GM18507 (cell line): ENCODE results near the gene AKR7A2.
"Not testable (repeated sequence)": the region's sequence is repeated elsewhere in the genome, so short reads cannot be mapped to it uniquely, and the experiment has no call there.

ENCODE experiments used
- DNase-seq: peaks from one replicate; pipeline ENCODE4 v3.0.0; 2011; ENCODE audit warnings: low read depth; ENCODE audit not compliant: insufficient read length; ENCODE audit errors: extremely low spot score
- FAIRE-seq: peaks from 2 replicates; lab custom pipeline; 2011; peaks lifted over from hg19 to GRCh38; lab: Jason Lieb, UNC

AKR7A2 gene

DNA sequence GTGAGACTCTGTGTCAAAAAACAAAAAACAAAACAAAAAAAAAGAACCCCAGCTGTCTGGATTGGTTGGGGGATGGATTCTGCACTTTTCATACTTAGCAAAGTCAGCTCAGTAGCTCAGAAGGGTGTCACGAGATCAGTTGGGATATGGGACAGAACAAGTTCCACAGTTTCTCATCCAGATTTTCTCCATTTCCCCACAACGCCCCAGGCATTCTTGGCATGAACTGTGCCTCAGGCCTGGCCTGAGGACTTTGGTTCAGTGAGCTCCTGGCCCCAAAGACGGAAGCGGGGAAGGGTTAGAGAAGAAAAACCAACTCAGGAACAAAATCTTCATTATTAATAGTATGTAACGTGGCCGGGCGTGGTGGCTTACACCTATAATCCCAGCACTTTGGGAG is 1.9 kb downstream of the AKR7A2 start:
- DNase-seq = no peak
- no peak for FAIRE-seq

DNA sequence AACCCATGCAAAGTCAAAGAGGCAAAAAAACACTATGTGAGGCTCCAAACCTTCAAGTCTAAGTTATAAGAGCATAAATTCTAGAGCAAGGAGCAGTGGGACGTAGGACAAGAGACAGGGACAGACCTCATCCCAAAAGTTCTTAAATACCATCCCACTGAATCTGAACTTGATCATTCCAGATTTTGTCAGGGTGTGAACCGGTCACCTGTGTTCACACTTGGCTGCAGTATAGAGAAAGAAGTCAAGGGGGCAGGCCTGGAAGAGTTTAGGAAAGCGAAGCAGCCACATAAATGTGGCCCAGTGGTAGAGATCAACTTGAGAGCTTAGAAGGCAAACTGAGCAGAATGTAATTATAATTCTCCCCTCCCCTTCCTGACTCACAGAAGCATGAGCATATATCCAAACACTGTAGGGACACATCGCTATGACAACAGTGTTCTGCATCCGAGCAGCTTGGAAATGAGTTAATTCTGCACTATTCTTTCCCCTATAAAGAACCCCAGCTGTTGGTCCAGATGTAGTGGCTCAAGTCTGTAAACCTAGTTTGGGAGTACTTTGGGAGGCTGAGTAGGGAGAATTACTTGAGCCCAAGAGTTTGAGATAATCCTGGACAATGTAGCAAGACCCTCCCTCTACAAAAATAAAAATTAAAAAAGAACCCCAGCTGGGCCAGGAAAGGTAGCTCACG is 2.7 kb downstream of the AKR7A2 start:
- FAIRE-seq (no peak), DNase-seq (no peak)

DNA sequence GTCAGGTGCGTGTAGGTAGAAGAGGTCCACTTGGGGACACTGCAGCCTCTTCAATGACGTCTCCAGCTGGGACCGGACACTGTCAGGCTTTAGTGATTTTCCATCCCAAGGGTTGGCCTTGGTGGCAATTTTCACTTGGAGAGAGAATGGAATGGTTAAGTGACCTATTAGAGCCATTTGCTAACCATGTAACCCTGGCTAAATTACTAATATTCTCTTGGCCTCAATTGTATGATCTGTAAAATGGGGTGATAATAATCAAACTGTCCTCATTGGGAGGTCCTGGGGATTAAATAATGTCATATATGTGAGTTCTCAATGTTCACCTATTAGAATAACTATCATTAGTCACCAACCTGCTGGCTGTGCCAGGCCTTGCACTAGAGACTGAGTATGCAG is 3.4 kb downstream of the AKR7A2 start:
- DNase-seq (no peak), FAIRE-seq (no peak)

DNA sequence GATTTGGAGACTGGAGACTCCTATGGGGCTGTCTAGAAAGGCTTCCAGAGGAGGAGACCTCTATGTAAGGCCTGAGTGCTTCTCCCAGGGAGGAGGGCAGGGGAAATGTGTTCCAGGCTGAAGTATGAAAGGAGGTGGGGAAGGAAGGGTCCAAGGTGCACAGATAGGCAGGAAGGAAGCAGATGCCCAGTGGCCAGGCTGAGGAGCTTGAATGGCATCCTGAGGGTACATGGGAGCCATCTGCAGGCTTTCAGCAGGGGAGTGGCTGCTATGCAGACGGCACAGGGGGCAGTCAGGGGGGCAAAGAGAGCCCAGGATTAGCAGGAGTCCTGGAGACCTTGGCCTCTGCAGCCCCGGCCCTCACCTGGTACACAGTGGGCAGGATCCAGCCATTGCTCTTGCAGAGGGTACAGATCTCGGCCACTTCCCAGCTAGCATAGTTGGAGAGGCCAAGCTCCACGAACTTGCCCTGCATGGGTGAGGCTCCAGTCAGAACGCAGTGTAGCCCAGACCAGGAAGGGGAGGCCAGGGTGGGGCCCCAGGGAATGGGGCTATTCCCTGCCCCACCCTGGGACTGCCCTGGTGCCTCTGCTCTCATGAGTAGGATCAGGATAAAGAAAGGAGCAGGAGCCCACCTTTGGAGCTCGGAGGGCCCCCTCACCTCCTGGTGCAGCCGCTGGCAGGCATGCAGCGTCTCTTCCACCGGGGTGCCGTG is 4.0 kb downstream of the AKR7A2 start:
- FAIRE-seq (no peak), DNase-seq (no peak)

DNA sequence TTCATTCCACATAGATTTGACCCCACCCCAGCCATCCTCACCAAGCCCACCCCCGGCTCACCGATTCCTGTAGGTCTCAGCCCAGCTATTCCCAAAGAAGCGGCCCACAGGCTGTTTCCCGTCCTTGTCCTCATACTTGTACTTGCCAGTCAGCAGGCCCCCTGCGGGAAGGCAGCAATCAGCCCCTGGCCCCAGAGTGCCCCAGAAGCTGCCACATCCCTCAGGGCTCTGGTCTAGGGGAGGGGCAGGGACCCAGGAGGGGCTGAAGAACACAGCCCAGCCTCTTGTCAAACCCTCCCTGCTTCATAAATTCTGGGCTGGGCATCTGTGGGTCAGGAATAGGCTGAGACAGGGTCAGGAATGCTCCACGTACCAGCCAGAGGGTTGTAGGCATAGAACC is 5.0 kb downstream of the AKR7A2 start:
- no peak for FAIRE-seq
- DNase-seq = no peak

DNA sequence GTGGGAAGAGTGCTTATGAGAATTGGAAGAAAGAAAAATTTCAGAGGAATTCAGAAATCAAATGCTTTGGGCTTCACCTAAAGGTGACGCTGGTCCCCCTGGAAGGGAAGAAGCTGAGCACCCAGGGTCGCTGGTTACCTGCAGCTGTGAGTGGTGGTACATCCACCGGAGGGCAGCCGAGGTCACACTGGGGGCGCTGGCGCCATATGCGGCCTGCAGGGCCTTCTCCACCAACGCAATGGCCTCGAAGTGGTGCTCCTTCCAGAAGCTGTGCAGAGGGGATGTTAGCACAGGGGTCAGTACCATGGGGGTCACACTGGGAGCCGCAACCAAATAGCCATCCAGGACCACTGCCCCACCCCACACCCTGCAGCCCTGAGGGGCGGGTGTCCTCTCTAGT is 6.1 kb downstream of the AKR7A2 start:
- FAIRE-seq (no peak), DNase-seq (no peak)

DNA sequence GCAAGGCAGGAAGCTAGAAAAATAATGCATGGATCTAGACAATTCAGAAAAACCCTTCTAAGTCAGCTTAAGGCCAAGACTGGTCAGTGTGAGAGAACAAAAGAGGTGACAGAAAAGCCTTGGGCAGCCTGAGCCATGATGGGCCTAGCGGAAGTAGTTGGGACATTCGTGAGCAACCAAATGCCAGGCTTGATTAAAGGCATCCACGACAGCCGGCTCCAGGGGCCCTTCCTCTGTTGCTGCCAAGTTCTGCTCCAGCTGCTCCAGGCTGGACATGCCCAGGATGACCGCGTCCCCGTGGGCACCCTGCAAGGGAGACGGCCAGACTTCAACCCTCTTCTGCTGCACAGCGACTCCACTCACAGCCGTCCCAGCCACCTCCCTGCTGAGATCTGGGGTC is 7.9 kb downstream of the AKR7A2 start:
- DNase-seq, FAIRE-seq: not testable (repeated sequence)

DNA sequence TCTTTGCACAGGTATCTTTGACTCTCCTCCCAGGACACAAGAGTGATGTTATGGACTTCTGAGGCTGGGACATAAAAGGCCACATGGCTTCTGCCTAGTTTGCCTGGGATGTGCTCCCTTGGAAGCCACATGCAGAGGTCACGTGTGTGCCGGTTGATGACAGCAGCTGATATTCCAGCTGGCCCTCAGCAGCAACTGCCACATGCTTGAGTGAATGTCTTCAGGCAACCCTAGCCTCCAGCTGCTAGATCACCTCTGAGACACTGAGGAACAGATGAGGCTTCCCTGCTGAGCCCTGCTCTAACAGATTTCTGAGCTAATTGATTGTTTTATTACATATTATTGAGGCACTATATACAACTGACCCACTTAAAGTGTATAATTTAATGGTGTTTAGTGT is 11.7 kb downstream of the AKR7A2 start:
- no peak for FAIRE-seq

DNA sequence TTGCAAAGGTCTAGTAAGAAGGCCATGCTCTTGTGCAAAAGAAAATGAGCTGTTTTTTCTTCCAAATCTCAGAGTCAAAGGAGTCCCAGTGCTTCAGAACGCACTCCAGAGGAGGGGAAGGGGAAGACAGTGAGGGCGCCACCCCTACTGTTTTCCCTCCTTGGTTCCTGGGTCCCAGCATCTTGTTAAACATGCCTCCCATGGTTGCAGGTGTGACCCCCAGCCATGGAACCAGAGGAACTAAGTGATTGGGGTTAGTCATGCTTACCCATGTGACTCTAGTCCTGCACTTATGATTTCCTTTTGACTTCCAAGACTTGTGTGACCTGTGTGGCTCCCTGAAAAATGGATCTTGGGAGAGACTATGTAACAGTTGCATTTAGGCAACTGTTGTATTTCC is 17.3 kb downstream of the AKR7A2 start:
- no peak for DNase-seq
- no peak for FAIRE-seq

More for the DNA sequence above, 11.7 kb downstream of the AKR7A2 start:
- DNase-seq = no peak

DNA sequence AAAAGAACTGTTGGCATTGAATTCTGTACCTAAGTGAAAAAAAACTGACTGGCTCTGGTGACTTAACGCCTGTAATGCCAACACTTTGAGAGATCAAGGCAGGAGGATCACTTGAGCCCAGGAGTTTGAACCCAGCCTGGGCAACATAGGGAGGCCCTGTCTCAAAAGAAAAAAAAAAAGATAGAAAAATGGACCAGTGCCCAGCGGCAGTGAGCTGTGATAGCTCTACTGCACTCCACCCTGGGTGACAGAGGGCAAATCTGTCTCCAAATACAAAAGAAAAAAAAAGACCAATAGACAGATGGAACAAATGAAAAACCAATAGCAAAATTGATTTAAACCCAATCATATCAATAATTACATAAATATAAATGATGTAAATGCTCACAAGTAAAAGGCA is 22.7 kb downstream of the AKR7A2 start:
- DNase-seq = no peak
- no peak for FAIRE-seq

DNA sequence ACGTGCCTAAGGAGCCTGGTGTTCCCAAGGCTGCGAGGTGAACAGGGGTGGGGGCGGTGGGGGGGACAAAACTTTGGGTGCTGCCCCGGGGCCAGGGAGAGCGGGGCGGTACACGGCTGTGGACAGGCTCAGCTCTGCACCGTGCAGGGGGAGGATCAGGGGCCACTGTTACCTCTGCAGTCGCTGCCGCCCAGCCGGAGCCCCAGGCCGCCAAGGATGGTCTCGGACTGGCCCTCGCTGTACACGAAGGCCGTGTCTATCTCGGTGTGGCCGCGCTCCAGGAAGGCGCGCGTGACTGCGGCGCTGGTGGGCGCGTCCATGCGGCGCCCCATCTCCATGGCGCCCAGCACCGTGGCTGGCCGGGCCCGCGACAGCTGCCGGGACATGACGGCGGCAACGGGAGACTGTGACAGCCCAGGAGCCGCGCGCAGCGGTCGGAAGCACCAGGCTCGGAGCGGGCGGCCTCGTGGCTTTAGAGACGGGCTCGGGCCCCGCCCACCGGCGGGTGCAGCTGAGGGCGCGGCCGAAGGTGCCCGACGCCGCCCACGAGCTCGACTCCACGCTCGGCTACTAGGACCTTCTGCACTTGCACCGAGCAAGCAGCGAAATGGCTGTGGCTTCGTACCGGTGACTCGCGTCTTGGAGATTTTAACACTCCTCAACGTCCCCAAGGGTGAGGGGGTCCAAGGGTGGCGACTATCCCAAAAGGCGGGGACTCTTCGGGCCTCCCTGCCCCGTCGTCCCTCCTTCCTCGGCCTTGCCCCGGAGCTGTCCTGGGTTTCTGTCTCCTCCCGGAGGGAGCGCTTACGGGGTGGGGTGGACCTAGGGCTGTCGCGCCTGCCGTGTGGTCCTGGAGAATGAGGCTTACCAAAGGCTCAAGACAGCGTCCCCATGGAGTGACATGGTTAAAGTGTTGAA is 23.4 kb downstream of the AKR7A2 start, which contains the start of gene AKR7A3:
TSS of gene AKR7A3 (minus strand) at position 447 of the 918 bp plus-strand sequence. CDS start at position 386, 61 bp downstream.
- not testable (repeated sequence) for FAIRE-seq, DNase-seq

DNA sequence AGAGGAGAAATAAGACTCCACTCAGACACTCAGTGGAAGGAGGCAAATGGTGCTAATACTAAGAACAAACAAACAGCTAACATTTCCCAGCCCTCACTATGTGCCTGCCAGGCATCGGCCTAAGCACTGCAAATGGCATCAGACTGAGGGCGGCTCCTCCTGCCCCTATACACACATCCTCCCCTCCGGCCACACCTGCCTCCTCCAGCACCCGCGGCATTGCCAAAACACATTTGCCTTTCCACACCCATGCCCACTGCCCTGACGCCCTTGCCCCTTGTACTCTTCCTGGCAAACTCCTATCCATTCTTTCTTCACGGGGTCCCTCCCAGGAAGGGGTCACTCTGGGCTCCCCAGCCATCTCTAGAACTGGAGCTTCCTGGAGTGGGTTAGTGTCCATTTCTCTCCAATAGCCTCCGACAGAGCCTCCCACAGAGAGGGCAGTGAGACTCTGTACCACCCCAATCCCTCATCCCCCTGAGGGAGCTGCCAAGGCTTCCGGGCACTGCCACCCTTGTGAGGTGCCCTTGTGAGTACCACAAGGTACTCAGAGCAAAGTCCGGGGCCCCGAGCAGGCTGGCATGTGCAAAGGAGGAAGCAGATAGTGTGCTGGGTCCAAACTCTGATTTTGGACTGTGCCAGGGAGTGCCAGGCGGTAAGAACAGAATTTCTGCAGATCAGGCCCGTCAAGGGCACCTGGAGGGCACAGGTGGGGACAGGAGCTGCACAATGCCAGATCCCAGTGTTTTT is 24.3 kb downstream of the AKR7A2 start:
- no peak for DNase-seq
- no peak for FAIRE-seq

DNA sequence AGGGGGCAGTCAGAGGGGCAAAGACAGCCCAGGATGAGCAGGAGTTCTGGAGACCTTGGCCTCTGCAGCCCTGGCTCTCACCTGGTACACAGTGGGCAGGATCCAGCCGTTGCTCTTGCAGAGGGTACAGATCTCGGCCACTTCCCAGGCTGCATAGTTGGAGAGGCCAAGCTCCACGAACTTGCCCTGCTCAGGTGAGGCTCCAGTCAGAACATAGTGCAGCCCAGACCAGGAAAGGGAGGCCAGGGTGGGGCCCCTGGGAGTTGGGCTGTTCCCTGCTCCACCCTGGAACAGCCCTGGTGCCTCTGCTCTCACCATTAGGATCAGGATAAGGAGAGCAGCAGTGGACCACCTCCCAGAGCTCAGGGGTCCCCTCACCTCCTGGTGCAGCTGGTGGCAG is 26.1 kb downstream of the AKR7A2 start:
- DNase-seq, FAIRE-seq: not testable (repeated sequence)

DNA sequence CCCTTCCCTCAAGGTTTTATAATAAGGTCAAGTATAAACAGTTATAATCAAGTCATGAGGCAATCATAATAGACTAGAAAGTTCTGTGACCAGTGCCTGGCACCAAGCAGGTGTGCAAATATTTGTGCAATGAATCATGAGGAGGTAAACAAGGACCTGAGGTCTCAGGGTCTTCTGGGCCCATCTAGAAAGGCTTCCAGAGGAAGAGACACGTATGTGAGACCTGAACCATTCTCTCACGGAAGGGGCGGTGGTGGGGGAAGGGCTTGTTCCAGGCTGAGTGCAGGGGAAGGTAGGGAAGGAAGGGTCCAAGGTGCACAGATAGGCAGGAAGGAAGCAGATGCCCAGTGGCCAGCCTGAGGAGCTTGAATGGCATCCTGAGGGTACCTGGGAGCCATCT is 26.6 kb downstream of the AKR7A2 start:
- DNase-seq, FAIRE-seq: not testable (repeated sequence)

DNA sequence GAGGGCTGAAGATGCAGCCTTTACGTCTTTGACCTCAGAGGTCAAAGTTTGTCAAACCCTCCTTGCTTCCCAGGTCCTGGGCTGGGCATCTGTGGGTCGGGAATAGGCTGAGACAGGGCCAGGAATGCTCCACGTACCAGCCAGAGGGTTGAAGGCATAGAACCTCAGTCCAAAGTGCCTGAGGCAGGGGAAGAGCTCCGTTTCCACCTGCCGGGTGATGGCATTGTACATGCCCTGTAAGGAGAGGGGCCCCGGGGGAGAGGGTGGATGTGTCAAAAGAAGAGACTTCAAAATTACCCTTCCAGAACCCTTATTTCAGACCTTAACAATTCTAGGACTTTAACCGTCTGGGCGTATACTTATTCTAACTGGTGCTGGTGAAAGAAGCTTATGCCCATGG is 27.1 kb downstream of the AKR7A2 start:
- DNase-seq (no peak), FAIRE-seq (no peak)

DNA sequence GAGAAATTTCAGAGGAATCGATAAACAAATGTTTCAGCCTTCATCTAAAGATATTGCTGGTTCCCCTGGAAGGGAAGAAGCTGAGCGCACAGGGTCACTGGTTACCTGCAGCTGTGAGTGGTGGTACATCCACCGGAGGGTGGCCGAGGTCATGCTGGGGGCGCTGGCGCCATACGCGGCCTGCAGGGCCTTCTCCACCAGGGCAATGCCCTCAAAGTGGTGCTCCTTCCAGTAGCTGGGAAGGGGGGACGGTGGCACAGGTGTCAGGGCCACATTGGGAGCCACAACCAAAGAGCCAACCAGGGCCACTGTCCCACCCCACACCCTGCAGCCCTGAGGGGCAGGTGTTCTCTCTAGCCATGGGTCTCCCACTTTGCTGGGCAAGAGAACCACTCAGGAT is 28.1 kb downstream of the AKR7A2 start:
- FAIRE-seq = no peak

DNA sequence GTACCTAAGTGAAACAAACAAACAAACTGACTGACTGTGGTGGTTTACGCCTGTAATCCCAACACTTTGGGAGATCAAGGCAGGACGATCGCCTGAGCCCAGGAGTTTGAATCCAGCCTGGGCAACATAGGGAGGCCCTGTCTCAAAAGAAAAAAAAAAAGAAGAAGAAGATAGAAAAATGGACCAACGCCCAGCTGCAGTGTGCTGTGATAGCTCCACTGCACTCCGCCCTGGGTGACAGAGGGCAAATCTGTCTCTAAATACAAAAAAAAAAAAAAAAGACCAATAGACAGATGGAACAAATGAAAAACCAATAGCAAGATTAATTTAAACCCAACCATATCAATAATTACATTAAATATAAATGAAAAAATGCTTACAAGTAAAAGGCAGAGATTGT is 37.3 kb downstream of the AKR7A2 start:
- FAIRE-seq = no peak
- no peak for DNase-seq

More for the DNA sequence above, 28.1 kb downstream of the AKR7A2 start:
- no peak for DNase-seq

DNA sequence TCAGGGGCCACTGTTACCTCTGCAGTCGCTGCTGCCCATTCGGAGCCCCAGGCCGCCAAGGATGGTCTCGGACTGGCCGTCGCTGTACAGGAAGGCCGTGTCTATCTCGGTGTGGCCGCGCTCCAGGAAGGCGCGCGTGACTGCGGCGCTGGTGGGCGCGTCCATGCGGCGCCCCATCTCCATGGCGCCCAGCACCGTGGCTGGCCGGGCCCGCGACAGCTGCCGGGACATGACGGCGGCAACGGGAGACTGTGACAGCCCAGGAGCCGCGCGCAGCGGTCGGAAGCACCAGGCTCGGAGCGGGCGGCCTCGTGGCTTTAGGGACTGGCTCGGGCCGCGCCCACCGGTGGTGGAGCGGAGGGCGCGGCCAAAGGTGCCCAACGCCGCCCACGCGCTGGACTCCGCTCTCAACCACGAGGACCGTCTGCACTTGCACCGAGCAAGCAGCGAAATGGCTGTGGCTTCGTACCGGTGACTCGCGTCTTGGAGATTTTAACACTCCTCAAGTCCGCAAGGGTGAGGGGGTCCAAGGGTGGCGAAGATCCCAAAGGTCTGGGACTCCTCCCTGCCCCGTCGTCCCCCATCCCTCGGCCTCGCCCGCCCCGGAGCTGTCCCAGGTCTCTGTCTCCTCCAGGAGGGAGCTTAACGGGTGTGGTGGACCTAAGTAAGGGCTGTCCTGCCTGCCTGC is 38.0 kb downstream of the AKR7A2 start:
- DNase-seq, FAIRE-seq: not testable (repeated sequence)
